Upper lobe of right lung (tissue), 1 donor: ENCODE measurements around the gene OR52I2. TPM values are rescaled to one million over a fixed set of nuclear protein-coding genes. Genes with fewer than 3 reads are reported as not detected.

Experiments
- ATAC-seq: fragments of 200-7000 bp; cut with Tn5 transposase; one replicate; pipeline ENCODE4 v1.9.1; 2020; ENCODE audit warnings: mild to moderate bottlenecking, moderate library complexity
- DNase-seq: peaks from one replicate; pipeline ENCODE4 v3.0.0-alpha.2; 2020
- H3K27ac ChIP-seq: fragments of 200-600 bp; one replicate; pipeline ENCODE4 v1.8.0; 2022
- H3K27me3 ChIP-seq: fragments of 200-600 bp; one replicate; pipeline ENCODE4 v1.8.0; 2022; ENCODE audit warnings: mild to moderate bottlenecking
- H3K36me3 ChIP-seq: fragments of 200-600 bp; one replicate; pipeline ENCODE4 v1.8.0; 2022
- H3K4me1 ChIP-seq: fragments of 200-600 bp; one replicate; pipeline ENCODE4 v1.8.0; 2022
- H3K4me3 ChIP-seq: fragments of 200-600 bp; one replicate; pipeline ENCODE4 v1.8.0; 2022; ENCODE audit warnings: mild to moderate bottlenecking
- H3K9me3 ChIP-seq: fragments of 200-600 bp; one replicate; pipeline ENCODE4 v1.8.0; 2022
- CTCF ChIP-seq: fragments of 200-600 bp; IDR thresholded peaks from one replicate; pipeline ENCODE4 v1.8.0; 2022; ENCODE audit warnings: antibody characterized with exemption
- intact Hi-C: fragments of 100-400 bp; cut with DNase I; formaldehyde crosslinking; loops from one replicate; pipeline ENCODE4 v1.11.0; 2022
- total RNA-seq: library from RNA; stranded (reverse); fragmentation: NEBNext Ultra II Directional; extraction: Animal tissue kit (Norgen Biotek cat#: 25700); gene quantifications from one replicate; pipeline ENCODE4 v1.2.1, GENCODE V29; 2021
- donor health status: DM: no; HTN: yes; CAD: no; lungs with severe emphysema.

Gene OR52I2
- total RNA-seq, 1 donor from 2014 or later: not detected

- no peak for DNase-seq
- no peaks in the 10 kb centered on the region for H3K4me1 ChIP-seq
- H3K27ac ChIP-seq: no peak overlapping the region
- intact Hi-C loops: no loop called here
- no peaks in the 10 kb centered on the region for H3K27me3 ChIP-seq
- ATAC-seq: no peak
- H3K36me3 ChIP-seq: no peaks in the 10 kb centered on the region
- H3K4me3 ChIP-seq: no peak overlapping the region
- TF ChIP-seq CTCF: no peak
- no peaks in the 10 kb centered on the region for H3K9me3 ChIP-seq
Observed at GRCh38 chr11:4636136-4636535, 54.6 kb downstream of the OR52I2 start.

GRCh38 chr11:4636962-4637661 lies 55.6 kb downstream of the OR52I2 start, which contains the start of gene OR51D1:
TSS of gene OR51D1 (plus strand) at chr11:4637477. CDS start at chr11:4639791, 2,314 bp downstream.
- H3K9me3 ChIP-seq: no peaks in the 10 kb centered on the region
- H3K4me1 ChIP-seq: no peaks in the 10 kb centered on the region
- ATAC-seq: peak; percentile 94
- H3K27me3 ChIP-seq: no peaks in the 10 kb centered on the region
- TF ChIP-seq CTCF: peak; percentile 89
- H3K4me3 ChIP-seq: no peak within 1 kb of the TSS
- no peaks in the 10 kb centered on the region for H3K36me3 ChIP-seq
- intact Hi-C loops: no loop called here
- peak; percentile 79 for DNase-seq
- no peak within 1 kb of the TSS for H3K27ac ChIP-seq

- DNase-seq: no peak
- H3K27me3 ChIP-seq: no peaks in the 10 kb centered on the region
- no peaks in the 10 kb centered on the region for H3K36me3 ChIP-seq
- TF ChIP-seq CTCF: no peak
- no peaks in the 10 kb centered on the region for H3K9me3 ChIP-seq
- no peak overlapping the region for H3K4me3 ChIP-seq
- no peak for ATAC-seq
- intact Hi-C loops: no loop called here
- no peaks in the 10 kb centered on the region for H3K4me1 ChIP-seq
- no peak overlapping the region for H3K27ac ChIP-seq
Observed at GRCh38 chr11:4637662-4638047, 56.1 kb downstream of the OR52I2 start.

GRCh38 chr11:4639931-4640330 lies 58.4 kb downstream of the OR52I2 start:
- intact Hi-C loops: no loop called here
- no peak for TF ChIP-seq CTCF
- Histone ChIP-seq H3K4me3 (no peak overlapping the region), H3K27ac (no peak overlapping the region), H3K4me1 (no peaks in the 10 kb centered on the region), H3K27me3 (no peaks in the 10 kb centered on the region), H3K9me3 (no peaks in the 10 kb centered on the region), H3K36me3 (no peaks in the 10 kb centered on the region)
- ATAC-seq (no peak), DNase-seq (no peak)

- no peak for DNase-seq
- Histone ChIP-seq H3K27ac (no peak overlapping the region), H3K27me3 (no peaks in the 10 kb centered on the region), H3K4me3 (no peak overlapping the region), H3K36me3 (no peaks in the 10 kb centered on the region), H3K4me1 (no peaks in the 10 kb centered on the region), H3K9me3 (no peaks in the 10 kb centered on the region)
- no peak for TF ChIP-seq CTCF
- no peak for ATAC-seq
- intact Hi-C loops: no loop called here
Observed at GRCh38 chr11:4641501-4641900, 60.0 kb downstream of the OR52I2 start.

GRCh38 chr11:4642043-4642442 lies 60.5 kb downstream of the OR52I2 start:
- H3K9me3 ChIP-seq: no peaks in the 10 kb centered on the region
- intact Hi-C loops: no loop called here
- DNase-seq (no peak), ATAC-seq (no peak)
- TF ChIP-seq CTCF: no peak
- no peaks in the 10 kb centered on the region for H3K4me1 ChIP-seq
- H3K27ac ChIP-seq: no peak overlapping the region
- no peak overlapping the region for H3K4me3 ChIP-seq
- no peaks in the 10 kb centered on the region for H3K27me3 ChIP-seq
- H3K36me3 ChIP-seq: no peaks in the 10 kb centered on the region
